Activated naive CD4-positive, alpha-beta T cell treated with anti-CD3 and anti-CD28 coated beads, Interleukin-2, amount 50 U/mL, for 72 hours (primary cell): ENCODE measurements around the gene P2RX2. TPM values are rescaled to one million over a fixed set of nuclear protein-coding genes. Genes with fewer than 3 reads are reported as not detected.

Experiments
- ATAC-seq, 2 donors: fragments of 150-1000 bp; cut with Tn5 transposase; 2 replicates each; pipeline ENCODE4 v1.10.0; 2021; ENCODE audit warnings: mild to moderate bottlenecking in 2 of 2, moderate library complexity in 2 of 2
- DNase-seq, 2 donors: peaks; one replicate each; pipeline ENCODE4 v3.0.0; 2021 to 2022; ENCODE audit warnings: low spot score in 2 of 2
- H3K27ac Mint-ChIP-seq, 2 donors: one replicate each; pipeline ENCODE4 v1.8.0; 2022; ENCODE audit warnings: mild to moderate bottlenecking in 2 of 2, mixed read lengths in 2 of 2
- H3K36me3 Mint-ChIP-seq, 2 donors: one replicate each; pipeline ENCODE4 v1.8.0; 2022; ENCODE audit warnings: mixed read lengths in 2 of 2
- H3K9me3 Mint-ChIP-seq, 2 donors: one replicate each; pipeline ENCODE4 v1.8.0; 2022; ENCODE audit warnings: mixed read lengths in 2 of 2
- total RNA-seq, 2 donors: library from RNA; stranded (reverse); gene quantifications; one replicate each; pipeline ENCODE4 v1.2.3, GENCODE V29; 2022

The P2RX2 gene
- not detected for total RNA-seq

DNA sequence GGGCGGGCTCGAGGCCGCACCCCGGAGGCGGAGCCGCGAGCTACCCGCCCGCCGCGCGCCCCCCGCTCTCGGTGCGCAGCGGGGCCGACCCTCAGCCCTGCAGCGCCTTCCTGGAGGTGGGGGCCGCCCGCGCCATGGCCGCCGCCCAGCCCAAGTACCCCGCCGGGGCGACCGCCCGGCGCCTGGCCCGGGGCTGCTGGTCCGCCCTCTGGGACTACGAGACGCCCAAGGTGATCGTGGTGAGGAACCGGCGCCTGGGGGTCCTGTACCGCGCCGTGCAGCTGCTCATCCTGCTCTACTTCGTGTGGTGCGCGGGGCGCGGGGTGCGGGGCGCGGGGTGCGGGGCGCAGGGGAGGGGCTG is at the start of gene P2RX2:
TSS of gene P2RX2 (plus strand) at position 94 of the 361 bp plus-strand sequence. CDS start at position 135, 41 bp downstream.
- peak within 1 kb of the TSS in 1 of 2 donors; percentile 98 for H3K27ac Mint-ChIP-seq

DNA sequence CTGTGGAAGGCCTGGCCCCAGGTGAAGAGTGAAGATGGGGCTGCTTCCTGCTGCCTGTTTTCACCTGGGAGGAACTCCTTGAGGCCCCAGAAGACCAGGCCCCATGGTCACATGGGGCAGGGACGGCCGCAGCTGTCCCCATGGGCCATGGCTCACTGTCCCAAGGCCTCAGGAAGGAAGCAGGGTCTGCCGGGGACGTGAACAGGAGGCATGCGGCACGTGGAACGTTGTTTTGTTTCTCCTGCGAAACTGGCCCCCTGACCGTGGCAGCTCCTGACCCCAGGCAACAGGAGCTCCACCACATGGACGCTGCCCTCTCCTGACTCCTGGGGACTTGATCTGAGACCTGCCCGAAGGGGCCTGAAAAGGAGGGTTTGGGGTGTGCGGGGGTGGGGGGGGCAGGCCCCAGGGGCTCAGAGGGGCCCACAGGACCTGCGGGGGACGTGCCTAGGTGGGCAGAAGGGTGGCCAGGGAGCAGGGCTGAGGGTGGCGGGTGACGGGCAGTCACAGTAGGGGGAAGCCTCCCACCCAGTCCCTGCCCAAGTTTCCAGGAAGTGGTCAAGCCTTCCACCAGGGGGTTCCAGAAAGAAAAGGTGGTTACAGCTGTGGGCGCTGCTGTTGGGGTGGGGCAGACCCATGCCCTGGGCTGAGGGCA is 49.6 kb upstream of the P2RX2 start:
- H3K9me3 Mint-ChIP-seq, result no peaks in the 10 kb centered on the region

More for the DNA sequence above, at the start of gene P2RX2:
- peaks cover 0 to 18% of the 10 kb centered on the region in 2 donors for H3K9me3 Mint-ChIP-seq
- H3K36me3 Mint-ChIP-seq, result peaks cover 10 to 26% of the 10 kb centered on the region in 2 donors
- DNase-seq, result no peak
- no peak for ATAC-seq

DNA sequence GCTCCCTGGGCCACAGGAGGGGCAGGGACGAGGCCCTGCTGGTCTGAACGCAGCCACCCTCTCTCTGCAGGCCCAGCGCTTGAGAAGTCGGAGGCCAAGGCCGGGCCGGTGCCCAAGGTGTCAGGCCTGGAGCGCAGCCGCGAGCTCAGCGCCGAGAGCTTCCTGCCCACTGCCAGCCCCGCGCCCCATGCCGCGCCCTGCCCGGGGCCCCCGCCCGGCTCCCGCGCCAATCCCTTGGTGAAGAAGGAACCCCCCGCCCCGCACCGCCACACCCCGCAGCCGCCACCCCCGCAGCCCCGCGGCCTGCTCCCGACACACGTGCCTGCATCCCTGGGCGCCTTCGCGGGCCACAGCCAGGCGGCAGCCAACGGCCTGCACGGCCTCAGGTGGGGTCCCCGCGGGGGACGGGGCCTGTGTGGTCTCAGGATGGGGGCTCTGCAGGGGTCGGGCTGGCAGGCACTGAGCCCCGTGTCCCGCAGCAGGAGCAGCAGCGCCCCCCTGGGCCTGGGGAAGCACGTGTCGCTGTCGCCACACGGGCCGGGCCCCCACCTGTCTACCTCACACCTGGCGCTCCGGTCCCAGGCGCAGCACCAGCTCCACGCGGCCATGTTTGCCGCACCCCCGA is 48.6 kb upstream of the P2RX2 start:
- no peaks in the 10 kb centered on the region for H3K36me3 Mint-ChIP-seq
- no peak overlapping the region for H3K27ac Mint-ChIP-seq
- ATAC-seq (peak in 1 of 2 donors; percentile 10), DNase-seq (no peak)
- H3K9me3 Mint-ChIP-seq, result no peaks in the 10 kb centered on the region

More for the DNA sequence above, 49.6 kb upstream of the P2RX2 start:
- no peak for DNase-seq
- H3K36me3 Mint-ChIP-seq, result no peaks in the 10 kb centered on the region
- H3K27ac Mint-ChIP-seq, result no peak overlapping the region
- no peak for ATAC-seq

DNA sequence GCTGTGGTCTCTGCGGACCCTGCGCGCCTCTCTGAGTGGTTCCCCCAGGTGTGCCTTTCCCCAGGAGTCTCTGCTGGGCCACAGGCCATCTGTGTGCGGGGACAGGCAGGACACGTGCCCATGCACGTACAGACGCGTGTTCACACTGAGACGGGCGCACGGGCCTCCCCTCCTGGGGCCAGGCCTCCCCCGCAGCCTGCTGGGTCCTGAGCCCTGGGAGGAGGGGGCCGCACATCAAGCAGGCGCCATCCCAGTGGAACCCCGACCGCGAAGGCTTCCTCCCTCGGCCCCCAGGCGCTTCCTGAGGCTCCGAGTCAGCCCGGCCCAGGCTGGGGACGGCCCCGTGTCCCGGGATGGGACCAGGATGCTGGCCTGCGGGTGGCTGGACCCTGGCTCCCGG is 47.9 kb upstream of the P2RX2 start:
- no peaks in the 10 kb centered on the region for H3K36me3 Mint-ChIP-seq
- DNase-seq (no peak), ATAC-seq (no peak)
- H3K9me3 Mint-ChIP-seq, result no peaks in the 10 kb centered on the region
- no peak overlapping the region for H3K27ac Mint-ChIP-seq

DNA sequence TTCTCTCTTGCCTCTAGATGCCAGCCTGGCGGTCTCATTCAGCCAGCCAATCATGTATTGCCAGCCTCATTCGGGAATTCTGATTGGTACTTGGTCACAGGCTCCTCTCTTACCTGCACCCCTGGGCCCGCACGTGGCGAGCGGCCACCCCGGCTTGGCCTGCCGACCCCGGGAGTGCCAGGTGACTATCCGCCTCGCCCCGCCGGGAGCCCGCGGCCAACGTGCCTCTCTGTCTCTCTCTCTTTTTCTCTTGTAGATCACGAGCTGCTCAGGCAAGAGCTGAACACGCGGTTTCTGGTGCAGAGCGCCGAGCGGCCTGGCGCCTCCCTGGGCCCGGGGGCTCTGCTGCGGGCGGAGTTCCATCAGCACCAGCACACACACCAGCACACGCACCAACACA is 47.5 kb upstream of the P2RX2 start:
- no peaks in the 10 kb centered on the region for H3K9me3 Mint-ChIP-seq
- no peak for ATAC-seq
- no peaks in the 10 kb centered on the region for H3K36me3 Mint-ChIP-seq
- no peak overlapping the region for H3K27ac Mint-ChIP-seq
- DNase-seq, result no peak

DNA sequence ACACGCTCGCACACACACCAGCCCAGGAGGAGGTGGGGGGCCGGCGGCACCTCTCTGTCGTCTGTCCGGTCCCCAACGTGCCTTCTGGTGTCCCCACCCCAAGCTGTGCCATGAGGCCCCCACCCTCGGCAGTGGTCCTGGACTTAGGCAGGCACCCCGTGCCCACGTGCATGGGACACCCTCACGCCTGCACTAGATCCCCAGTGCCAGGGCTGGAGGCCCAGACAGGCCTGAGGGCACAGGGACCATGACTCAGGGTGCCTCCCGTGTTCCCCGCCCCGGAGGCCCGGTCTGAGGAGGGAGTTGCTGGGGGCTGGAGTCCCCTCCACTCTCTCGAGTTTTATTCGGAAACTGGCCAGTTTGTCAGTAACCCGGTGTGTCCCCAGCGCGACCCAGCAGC is 47.0 kb upstream of the P2RX2 start:
- H3K27ac Mint-ChIP-seq, result no peak overlapping the region
- H3K36me3 Mint-ChIP-seq, result no peaks in the 10 kb centered on the region
- no peak for ATAC-seq
- no peaks in the 10 kb centered on the region for H3K9me3 Mint-ChIP-seq
- no peak for DNase-seq

DNA sequence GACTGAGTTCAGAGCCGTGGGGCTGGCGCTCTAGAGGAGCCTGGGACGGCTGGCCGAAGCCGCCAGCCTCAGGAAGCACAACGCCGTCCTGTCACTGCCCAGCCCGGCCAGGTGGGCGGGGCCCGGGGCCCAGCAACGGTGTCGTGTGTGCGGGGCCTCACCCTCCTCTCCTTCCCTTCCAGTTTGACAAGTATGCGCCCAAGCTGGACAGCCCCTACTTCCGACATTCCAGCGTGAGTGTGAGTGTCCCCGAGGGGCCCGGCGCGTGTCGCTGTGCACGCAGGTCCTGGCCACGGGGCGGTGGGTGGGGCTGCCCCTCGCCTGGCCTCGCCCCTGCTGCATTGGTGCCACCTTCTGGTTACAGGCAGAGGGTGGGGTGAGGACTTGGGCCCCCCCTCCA is 46.5 kb upstream of the P2RX2 start:
- Mint-ChIP-seq H3K9me3 (no peaks in the 10 kb centered on the region), H3K27ac (no peak overlapping the region), H3K36me3 (no peaks in the 10 kb centered on the region)
- DNase-seq (no peak), ATAC-seq (no peak)

DNA sequence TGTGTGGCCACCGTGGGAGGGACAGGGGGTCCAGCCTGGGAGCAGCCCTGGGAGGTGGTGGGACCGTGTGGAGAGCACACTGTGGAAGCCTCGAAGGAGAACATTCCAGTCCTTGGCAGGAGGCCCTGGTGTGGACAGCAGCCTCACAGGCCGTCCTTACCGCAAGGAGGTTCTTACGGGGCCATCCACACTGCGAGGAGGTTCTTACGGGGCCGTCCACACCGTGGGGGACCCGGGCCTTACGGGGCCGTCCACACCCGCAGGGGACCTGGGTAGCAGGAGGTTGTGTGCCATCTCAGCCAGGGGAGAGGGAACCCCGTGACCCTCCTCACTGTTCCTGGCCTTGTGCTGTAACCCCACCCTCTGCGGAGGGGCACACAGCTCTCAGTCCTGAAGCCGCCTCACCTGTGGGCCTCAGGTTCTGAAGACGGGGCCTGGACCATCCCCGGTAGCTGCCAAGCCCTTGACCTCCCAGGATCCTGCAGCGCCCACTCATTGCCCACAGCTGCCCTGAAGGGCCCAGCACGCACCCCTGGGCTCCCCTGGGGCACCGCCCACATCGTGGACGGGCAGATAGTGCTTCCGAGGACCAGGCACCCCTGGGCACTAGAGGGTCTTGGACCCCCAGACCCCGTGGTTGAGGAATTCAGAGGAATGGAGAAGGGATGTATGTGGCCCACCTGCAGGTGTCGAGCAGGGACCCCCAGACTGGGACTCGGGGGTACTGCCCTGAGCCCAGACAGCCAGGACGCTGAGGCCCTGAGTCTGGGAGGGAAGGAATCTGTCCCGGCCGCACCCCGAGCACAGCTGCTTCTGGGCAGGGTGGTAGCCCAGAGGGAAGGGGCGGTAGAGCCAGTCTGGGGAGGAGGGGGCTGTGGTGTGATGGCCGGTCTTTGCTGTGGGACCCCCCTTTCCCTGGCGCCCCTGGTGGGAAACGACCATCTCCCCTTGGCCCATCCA is 45.5 kb upstream of the P2RX2 start:
- Mint-ChIP-seq H3K9me3 (no peaks in the 10 kb centered on the region), H3K27ac (no peak overlapping the region)
- no peak for DNase-seq

DNA sequence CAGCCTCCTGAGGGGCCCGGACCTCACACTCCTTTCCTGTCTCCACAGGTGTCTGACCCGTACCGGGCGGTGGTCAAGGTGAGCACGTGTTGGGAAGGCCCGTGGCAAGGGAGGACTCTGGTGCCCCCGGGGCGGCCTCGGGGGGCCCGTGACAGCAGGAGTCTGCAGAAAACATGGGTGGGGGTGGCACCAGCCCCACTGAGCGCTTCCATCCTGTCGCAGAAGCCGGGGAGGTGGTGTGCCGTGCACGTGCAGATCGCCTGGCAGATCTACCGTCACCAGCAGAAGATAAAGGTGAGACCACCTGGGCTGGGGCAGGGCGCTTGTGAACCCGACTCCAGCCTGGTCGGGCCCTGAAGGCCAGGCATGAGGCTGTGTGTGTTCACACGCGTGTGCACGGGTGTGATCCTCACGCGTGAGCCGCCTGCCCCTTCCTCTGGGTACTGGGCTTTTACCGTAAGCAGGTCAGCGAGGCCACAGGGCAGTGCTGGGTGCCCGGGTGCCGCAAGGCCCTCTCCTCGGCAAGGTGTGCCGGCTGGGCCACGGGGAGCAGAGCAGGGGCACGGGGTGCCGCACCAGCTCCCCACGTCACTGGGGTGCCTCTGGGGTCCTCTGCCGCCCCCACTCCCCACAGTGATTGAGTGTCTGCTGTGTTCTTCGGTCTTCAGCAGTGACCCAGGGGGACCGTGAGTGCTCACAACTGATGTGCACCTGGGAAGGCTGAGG is 44.1 kb upstream of the P2RX2 start:
- H3K9me3 Mint-ChIP-seq, result no peaks in the 10 kb centered on the region
- no peaks in the 10 kb centered on the region for H3K36me3 Mint-ChIP-seq
- DNase-seq (no peak), ATAC-seq (no peak)
- H3K27ac Mint-ChIP-seq, result no peak overlapping the region

More for the DNA sequence above, 45.5 kb upstream of the P2RX2 start:
- no peaks in the 10 kb centered on the region for H3K36me3 Mint-ChIP-seq
- no peak for ATAC-seq

DNA sequence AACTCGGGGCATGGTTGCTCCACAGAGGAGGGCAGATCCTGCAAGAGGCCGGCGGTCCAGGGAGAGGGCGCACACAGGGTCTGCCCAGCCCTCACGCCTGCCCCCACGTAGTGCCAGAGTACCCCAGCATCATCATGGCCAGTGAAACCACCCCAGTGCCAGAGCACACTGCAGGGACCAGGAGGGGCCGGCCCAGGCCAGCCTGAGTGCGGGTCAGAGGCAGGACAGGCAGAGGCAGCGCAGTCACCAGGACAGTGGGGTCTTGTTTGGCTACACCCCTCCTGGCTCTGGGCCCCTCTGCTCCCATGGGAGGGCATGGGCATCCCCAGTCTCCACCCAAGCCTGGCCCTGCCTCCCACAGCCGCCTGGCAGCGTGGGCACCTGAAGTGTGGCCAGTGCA is 42.9 kb upstream of the P2RX2 start:
- DNase-seq, result no peak
- H3K36me3 Mint-ChIP-seq, result no peaks in the 10 kb centered on the region
- H3K9me3 Mint-ChIP-seq, result no peaks in the 10 kb centered on the region
- no peak overlapping the region for H3K27ac Mint-ChIP-seq
- ATAC-seq, result no peak

DNA sequence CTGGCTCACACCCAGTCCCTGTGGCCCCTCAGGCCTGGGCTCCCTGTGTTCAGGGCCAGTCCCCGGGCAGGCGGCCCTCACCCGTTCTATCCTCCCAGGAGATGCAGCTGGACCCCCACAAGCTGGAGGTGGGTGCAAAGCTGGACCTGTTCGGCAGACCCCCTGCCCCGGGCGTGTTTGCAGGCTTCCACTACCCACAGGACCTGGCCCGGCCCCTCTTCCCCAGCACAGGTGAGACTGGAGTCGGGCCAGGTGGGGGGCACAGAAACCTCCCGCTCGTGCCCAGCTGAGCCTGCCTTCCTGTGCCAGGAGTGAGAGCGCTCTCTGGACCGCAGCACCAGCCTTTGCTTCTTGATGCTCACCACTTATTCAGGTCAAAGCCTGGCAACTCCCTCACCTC is 41.9 kb upstream of the P2RX2 start:
- no peak for DNase-seq
- no peaks in the 10 kb centered on the region for H3K9me3 Mint-ChIP-seq
- H3K27ac Mint-ChIP-seq, result no peak overlapping the region
- H3K36me3 Mint-ChIP-seq, result no peaks in the 10 kb centered on the region
- ATAC-seq, result no peak

DNA sequence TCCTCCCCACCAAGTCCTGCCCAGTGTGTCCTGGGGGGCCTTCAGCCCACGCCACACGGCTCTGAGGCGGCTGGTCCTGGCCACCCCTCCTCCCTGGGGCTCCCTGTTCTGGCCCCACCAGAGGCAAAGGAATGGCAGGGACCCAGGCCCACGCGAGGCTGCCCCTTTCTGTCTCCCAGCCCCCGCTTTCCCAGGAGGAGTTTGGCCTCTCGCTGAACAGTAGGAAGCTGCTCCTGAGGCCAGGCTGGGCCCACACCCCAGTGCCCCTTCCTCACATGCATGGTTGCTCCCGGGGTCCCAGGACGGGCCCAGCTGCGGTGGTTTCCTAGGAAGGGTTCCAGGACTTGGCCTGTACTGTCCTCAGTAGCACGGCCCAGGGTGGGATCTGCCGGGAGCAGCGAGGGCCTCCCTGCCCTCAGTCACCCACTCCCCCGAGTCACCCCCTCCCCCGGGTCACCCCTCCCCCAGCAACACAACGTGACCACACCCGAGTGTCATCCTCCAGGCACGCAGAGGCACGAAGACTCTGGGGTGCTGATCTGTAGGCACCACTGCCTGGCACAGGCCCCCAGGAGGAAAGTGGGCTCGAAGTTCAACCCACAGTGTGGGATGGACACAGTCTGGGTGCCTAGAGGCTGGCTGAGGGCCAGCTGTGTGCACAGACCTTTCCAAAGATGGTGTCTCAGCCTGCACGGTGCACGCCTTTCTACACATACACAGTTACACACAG is 41.2 kb upstream of the P2RX2 start:
- DNase-seq (no peak), ATAC-seq (no peak)
- Mint-ChIP-seq H3K36me3 (no peaks in the 10 kb centered on the region), H3K9me3 (no peaks in the 10 kb centered on the region), H3K27ac (no peak overlapping the region)

DNA sequence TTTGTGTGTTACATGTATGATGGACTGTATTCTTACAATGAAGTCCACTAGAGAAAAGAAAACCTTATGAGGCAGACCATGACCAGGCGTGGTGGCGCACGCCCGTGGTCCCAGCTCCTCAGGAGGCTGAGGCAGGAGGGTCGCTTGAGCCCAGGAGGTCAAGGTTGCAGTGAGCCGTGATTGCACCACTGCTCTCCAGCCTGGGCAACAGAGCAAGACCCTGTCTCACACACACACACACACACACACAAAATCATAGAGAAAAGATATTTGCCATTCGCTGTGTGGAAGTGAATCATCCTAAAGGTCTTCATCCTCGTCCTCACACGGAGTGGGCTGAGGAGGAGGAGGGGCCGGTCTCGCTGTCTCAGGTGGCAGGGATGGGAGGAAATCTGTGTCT is 40.5 kb upstream of the P2RX2 start:
- Mint-ChIP-seq H3K36me3 (no peaks in the 10 kb centered on the region), H3K27ac (peak overlapping the region in 1 of 2 donors; percentile 11), H3K9me3 (no peaks in the 10 kb centered on the region)
- DNase-seq (no peak), ATAC-seq (no peak)

DNA sequence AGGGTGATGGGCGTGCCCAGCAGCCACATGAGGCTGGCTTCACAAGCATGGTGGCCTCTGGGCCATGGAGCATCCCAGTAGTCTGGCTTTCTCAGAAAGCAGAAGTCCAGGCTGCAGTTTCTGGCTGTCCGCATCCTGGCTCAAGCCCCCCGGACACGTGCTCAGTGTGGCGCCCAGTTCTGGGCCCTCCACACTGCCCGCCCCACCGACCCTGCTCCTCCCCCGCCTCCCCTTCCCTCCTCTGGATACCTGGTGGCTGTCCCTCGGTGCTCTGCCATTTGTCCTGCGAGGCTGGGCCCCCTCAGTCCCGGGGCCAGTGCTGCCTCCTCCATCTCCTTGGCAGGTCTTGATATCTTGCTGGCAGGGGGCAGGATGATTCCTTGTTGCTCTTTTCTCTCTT is 39.8 kb upstream of the P2RX2 start:
- no peak for ATAC-seq
- no peak for DNase-seq
- H3K9me3 Mint-ChIP-seq, result no peaks in the 10 kb centered on the region
- H3K36me3 Mint-ChIP-seq, result no peaks in the 10 kb centered on the region
- no peak overlapping the region for H3K27ac Mint-ChIP-seq

DNA sequence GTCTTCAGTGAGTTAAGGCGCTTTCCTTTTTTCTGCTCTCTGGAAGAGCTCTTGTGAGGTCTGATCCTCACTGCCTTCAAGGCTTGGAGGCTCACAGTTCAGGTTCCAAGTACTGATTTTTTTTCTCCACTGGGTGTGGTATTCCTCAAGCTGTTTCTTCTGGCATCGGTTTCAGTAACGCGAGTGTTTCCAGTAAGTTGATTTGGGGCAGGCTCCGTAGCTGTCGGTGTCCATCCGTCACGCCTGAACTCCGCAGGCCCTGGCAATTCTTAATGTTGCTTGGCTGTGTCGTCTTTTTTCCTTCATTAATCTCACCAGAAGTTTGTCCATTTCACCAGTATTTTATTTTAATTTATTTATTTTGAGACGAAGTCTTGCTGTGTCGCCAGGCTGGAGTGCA is 38.8 kb upstream of the P2RX2 start:
- Mint-ChIP-seq H3K9me3 (no peaks in the 10 kb centered on the region), H3K36me3 (no peaks in the 10 kb centered on the region), H3K27ac (no peak overlapping the region)
- ATAC-seq (no peak), DNase-seq (no peak)

DNA sequence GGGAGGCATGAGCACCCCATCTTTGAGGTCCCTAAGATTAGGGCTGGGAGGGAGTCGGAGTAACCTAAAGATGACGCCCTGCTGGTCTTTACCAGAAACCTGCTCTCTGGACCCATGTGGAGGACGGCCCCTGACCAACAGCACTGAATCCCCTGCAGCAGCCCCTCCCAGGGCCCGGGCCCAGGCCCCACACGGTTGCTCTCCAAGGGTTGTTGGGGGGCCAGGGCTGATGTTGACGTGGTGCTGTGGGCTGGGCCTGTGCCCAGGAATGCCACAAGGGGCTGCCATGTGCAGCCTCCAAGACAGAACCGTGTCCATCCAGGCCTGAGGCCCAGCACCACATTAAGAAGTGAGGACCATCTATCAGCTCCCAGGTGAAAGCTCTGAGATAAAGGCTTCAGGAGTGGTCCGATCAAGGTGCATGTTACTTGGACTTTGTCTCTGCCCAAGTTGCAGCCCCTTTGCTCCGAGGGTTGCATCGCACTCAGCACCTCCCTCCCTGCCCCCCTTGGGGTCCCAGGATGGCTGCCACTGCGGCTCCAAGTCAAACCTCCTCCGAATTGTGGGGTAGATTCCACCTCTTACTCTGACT is 37.8 kb upstream of the P2RX2 start:
- no peak for DNase-seq
- no peaks in the 10 kb centered on the region for H3K9me3 Mint-ChIP-seq
- no peaks in the 10 kb centered on the region for H3K36me3 Mint-ChIP-seq
- no peak overlapping the region for H3K27ac Mint-ChIP-seq
- ATAC-seq, result no peak
